NCI-H1105 (cell line): ENCODE results near the gene CCDC40.
A peak's percentile ranks its signal among the peaks of the same experiment; 100 is the strongest.

Source experiments
- DNase-seq: peaks from one replicate; lab custom pipeline; 2025; lab: John Stamatoyannopoulos, UW

The CCDC40 gene

DNA sequence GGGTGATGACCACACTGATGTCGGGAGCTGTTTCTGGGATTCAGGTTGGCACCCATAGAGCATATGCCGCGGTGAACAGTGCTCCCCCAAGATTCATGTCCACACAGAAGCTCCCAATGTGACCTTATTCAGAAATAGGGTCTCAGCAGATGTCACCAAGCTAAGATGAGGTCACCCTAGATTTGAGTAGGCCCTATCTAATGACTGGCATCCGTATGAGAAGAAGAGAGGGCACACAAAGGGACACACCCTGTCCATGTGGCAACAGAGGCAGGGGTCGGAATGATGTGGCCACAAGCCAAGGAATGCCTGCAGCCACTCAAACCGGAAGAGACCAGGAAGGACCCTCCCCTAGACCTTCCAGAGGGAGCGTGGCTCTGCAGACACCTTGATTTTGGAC is 36.3 kb upstream of the CCDC40 start:
- DNase-seq: no peak

- DNase-seq: no peak
Measured at GRCh38 chr17:80000981-80001775, 35.3 kb upstream of the CCDC40 start.

GRCh38 chr17:80002070-80002641 is 34.3 kb upstream of the CCDC40 start:
- DNase-seq: no peak

DNA sequence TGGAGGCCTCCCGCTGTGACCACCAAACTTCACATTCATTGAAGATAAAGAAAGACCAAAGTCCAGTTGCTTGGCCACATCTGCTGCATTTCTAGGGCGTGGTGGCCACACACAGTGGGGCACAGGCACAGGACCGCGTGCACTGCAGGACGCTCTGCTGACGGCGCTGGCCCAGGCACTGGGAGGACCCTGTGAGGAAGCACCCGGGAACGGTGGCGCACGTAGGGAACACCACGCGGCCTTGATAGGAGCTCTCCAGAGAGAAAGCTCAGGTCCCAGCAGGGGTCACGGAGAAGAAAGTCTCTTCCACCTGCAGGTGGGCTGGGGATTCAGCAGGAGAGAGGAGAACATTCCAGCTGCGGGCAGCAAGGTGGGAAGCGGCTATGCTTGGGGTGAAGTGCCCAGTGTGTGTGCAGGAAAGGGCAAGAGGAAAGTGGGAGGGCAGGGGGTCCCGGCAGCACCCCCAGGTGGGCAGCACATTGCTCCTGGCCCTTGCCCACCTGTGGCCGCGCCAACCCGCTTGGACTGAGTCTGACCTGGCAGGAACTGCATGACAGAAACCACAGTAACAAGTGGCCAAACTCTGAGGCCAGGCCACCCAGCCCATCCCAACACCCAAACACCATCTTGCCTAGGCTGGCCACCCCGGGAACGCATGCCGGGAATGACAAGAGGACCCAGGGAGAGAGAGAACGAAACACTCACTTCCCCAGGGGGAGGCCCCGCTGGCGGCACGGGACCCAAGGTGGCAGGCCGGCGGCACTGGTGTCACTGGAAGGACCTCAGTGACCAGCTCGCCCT is 33.6 kb upstream of the CCDC40 start:
- DNase-seq: no peak

- DNase-seq: no peak
Measured at GRCh38 chr17:80003969-80004368, 32.5 kb upstream of the CCDC40 start.

GRCh38 chr17:80005360-80006338 is 30.8 kb upstream of the CCDC40 start:
- peak; percentile 29 for DNase-seq

- DNase-seq: no peak
Measured at GRCh38 chr17:80006339-80006720, 30.1 kb upstream of the CCDC40 start.

DNA sequence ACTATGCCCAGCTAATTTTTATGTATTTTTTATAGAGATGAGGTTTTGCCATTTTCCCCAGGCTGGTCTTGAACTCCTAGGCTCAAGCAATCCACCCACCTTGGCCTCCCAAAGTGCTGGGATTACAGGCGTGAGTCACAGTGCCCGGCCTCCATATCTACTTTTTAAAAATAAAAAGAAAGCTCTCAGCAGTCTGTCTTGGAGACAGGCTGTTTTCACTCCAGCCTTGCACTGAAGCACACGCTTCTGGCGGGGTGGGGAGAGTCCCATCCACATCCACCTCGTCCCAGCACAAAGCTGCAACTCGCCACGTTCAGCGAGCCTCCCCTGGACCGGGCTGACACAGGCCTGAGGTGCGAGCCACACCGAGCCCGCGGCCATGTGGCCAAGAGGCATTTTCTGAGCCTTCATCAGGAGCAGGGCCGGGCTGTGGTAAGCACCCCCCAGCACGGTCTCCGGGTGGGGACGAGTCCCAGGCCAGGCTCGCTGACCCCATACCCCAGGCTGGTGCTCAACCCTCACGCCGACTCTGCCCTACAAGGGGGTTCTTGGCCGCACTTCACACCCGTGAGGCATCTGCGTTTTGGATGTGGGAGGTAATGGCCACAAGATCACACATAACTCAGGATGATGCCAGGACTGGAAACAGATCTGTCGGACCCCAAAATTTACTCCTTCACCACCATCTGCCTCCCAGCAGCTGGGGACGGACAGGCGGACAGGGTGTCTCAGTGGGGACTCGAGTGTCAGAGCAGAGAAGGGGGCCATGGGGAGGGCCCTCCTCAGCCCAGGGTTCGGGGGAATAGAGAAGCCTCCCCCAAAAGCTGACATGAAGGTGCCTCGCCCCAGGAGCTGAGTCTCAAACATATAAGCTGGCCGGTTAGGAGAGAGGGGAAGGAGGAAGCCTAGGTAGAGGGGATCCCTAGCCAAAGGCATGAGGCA is 29.4 kb upstream of the CCDC40 start:
- DNase-seq: no peak

GRCh38 chr17:80007939-80008338 is 28.5 kb upstream of the CCDC40 start:
- DNase-seq: no peak

- DNase-seq: peak; percentile 80
Measured at GRCh38 chr17:80008383-80008840, 28.0 kb upstream of the CCDC40 start.

- no peak for DNase-seq
Measured at GRCh38 chr17:80008848-80009247, 27.6 kb upstream of the CCDC40 start.

- no peak for DNase-seq
Measured at GRCh38 chr17:80009391-80010282, 26.8 kb upstream of the CCDC40 start.

DNA sequence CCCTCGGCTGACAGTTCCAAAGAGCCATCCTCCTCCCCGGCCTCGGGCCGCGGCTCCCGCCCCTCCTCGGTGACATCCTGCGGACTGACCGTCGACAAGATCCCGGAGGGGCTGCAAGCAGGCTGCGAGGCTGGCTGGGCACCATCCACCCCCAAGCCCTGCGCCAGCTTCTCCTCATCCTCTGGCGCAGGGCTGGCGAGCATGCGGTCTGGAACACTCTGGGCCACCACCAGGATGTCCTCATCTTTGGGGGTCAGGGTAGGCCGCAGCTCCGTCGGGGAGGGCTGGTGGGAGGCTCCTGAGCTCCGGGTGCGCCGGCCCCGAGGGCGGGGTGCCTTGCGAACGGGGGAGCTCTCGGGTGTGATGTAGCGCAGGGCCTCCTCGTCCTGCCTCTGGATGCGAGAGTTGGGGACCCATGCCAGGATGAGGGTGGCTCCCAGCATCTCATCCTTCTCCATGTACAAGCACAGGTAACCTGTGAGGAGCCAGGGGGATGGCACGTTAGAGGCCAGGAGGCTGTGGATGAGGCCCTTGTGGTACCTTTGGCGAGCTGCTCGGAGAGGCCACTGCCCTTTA is 26.1 kb upstream of the CCDC40 start:
- DNase-seq: no peak

DNA sequence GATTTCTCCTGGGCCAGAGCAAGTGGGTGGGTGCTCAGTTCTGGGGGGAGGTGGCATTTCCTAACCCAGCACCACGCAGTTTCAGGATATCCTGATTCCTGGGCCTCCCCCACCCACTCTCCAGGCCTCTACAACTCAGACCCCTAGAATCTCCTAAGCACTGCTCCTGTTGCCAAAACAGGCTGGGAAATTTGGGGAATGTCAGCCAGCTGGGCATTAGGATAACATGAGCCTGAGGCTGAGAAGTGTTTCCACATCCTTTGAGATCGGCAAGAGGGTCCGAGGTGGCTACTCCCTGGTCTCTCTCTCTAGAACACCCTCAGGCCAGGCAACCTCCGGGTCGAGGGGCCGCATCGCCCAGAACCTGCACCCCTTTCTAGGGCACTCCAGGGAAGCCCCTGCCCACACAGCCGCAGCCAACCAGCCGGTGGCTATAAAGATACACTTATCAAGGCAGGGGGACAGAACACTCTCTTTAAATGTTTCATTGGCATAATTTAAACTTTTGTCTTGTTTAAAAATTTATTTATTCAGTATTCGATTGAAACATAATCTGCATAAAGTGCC is 24.4 kb upstream of the CCDC40 start:
- DNase-seq: no peak

DNA sequence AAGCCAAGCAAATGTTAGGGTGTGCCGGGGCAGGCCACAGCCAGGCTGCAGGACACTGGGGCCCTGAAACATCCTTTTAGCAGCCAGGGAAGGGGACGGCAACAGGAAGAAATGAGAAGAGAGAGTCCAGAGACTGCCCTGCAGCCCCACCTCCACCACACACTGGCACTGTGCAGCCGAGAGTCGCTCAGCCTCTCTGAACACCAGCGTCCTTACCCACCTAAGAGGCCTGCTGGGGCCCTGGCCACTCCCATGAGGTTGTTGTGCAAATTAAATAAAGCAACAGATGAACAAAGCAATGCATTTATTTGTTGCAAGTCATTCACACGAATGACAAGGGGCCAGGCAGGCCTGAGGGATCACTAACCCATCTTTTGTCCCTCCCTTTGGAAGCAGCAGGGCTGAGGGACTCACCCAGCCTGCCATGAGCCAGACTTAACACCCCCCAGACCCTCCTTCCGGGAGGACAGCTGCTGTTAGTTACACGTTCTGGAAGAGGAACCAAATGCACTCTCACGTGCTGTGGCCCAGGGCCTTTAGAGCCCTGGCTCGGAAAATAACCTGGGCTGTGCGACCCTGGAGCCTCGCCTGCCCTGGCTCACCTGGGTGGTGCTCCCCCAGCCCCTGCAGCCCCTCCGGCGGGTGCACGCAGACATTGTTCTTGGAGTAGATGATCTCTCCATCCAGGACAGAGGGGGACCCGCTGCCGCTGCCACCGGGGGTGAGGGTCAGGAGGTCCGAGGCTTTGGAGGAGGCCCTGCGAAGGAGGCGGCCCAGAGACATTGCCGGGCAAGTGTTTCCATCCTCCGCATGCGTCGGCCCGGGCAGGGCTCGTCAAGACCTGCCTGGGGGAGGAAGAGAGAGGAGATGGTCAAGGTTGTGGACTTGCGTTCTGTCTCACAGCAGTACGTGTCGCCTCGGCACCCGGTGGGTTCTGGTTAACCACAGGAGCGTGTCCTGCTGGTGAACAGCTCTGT is 23.4 kb upstream of the CCDC40 start:
- no peak for DNase-seq

DNA sequence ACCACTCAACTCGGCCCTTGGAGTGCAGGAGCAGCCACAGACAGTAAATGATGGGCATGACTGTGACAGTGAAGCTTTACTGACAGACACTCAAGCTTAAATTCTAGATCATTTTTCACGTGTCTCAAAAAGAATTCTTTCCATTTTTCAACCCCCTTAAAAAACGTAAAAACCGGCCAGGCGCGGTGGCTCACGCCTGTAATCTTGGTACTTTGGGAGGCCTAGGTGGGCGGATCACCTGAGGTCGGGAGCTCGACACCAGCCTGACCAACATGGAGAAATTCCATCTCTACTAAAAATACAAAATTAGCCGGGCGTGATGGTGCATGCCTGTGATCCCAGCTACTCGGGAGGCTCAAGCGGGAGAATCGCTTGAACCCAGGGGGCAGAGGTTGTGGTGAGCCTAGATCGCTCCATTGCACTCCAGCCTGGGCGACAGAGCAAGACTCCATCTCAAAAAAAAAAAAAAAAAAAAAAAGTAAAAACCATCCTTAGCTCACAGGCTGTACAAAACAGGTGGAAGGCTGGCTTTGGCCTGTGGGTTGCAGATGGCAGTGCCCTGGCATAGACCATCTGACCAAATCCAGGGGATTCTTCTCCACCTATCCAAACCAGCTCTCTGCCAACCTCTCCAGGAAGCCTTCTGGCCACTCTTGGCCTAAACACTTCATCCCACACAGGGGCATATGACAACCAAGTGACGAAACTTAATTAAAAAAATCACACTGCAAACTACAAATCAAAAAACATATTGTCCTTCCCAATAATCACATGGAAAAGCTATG is 19.0 kb upstream of the CCDC40 start:
- DNase-seq: no peak
